Measurements from ENCODE around the gene TBPL1. TPM values are rescaled to one million over a fixed set of nuclear protein-coding genes. Genes with fewer than 3 reads are reported as not detected.

TBPL1 gene
- total and polyA plus RNA-seq, 2 experiments from 2014 or later: 14.7 to 32.1 TPM

- H3K9me3 ChIP-seq (ENCODE audit: low read depth): no peaks in the 10 kb centered on the region
- no peaks in the 10 kb centered on the region for H3K4me1 ChIP-seq (ENCODE audit: low read depth)
- no peaks in the 10 kb centered on the region for H3K27me3 ChIP-seq
- TF ChIP-seq, protein P1, sequence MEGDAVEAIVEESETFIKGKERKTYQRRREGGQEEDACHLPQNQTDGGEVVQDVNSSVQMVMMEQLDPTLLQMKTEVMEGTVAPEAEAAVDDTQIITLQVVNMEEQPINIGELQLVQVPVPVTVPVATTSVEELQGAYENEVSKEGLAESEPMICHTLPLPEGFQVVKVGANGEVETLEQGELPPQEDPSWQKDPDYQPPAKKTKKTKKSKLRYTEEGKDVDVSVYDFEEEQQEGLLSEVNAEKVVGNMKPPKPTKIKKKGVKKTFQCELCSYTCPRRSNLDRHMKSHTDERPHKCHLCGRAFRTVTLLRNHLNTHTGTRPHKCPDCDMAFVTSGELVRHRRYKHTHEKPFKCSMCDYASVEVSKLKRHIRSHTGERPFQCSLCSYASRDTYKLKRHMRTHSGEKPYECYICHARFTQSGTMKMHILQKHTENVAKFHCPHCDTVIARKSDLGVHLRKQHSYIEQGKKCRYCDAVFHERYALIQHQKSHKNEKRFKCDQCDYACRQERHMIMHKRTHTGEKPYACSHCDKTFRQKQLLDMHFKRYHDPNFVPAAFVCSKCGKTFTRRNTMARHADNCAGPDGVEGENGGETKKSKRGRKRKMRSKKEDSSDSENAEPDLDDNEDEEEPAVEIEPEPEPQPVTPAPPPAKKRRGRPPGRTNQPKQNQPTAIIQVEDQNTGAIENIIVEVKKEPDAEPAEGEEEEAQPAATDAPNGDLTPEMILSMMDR (IDR thresholded peaks at IDR 0.05; ENCODE audit: low read depth, low read length): no peak
- DNase-seq (ENCODE audit: low read depth in 1 of 2, low spot score in 1 of 2): no peak
- no peaks in the 10 kb centered on the region for H3K36me3 ChIP-seq
- H3K4me3 ChIP-seq: no peak overlapping the region
- no peak overlapping the region for H3K27ac ChIP-seq
These were observed 15.1 kb upstream of the TBPL1 start for GRCh38 chr6:133937909-133938308.

DNA sequence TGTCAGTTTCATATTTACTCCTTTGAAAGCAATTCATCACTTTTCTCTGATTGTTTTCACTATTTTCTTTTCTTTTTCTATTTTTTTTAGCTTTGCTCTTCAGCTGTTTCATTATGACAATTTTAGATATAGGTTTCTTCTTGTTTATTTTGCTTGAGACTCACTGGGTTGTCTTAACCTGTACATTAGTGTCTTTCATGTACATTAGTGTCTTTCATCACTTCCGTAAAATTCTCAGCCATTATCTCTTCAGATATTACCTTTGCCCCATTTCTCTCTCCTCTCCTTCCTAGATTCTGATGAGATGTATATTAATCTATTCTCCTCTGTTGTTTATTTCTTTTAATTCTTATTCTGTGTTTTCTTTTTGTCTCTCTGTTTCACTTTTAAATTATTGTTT is 14.5 kb upstream of the TBPL1 start:
- no peaks in the 10 kb centered on the region for H3K27me3 ChIP-seq
- H3K27ac ChIP-seq: no peak overlapping the region
- TF ChIP-seq, protein P1 (IDR thresholded peaks at IDR 0.05; ENCODE audit: low read depth, low read length): no peak
- no peaks in the 10 kb centered on the region for H3K9me3 ChIP-seq (ENCODE audit: low read depth)
- no peak for DNase-seq (ENCODE audit: low read depth in 1 of 2, low spot score in 1 of 2)
- no peak overlapping the region for H3K4me3 ChIP-seq
- no peaks in the 10 kb centered on the region for H3K4me1 ChIP-seq (ENCODE audit: low read depth)
- no peaks in the 10 kb centered on the region for H3K36me3 ChIP-seq

GRCh38 chr6:133939778-133940667 is 13.0 kb upstream of the TBPL1 start:
- Histone ChIP-seq H3K27me3 (no peaks in the 10 kb centered on the region), H3K27ac (no peak overlapping the region), H3K36me3 (no peaks in the 10 kb centered on the region), H3K4me1 (ENCODE audit: low read depth) (no peaks in the 10 kb centered on the region), H3K9me3 (ENCODE audit: low read depth) (no peaks in the 10 kb centered on the region), H3K4me3 (no peak overlapping the region)
- TF ChIP-seq, protein P1 (IDR thresholded peaks at IDR 0.05; ENCODE audit: low read depth, low read length): no peak
- DNase-seq (ENCODE audit: low read depth in 1 of 2, low spot score in 1 of 2): no peak

DNA sequence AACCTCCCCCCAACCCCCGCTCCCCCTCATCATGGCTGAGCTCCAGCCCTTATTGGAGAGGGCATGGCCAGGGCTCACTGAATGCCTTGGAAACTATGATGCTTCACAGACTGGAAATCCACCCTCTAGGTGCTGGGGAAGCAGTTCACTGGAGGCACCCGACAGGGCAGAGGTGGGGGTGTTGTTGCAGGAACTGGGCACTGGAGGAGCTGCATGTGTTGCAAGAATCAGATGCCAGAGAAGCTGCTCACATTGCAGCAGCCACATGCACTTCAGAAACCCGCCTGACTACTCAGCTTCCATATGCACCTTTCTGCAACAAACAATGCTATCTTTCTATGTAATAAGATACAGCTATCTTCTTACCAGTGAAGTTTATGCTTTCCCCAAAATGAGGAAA is 7.9 kb upstream of the TBPL1 start:
- TF ChIP-seq, protein P1 (IDR thresholded peaks at IDR 0.05; ENCODE audit: low read depth, low read length): no peak
- Histone ChIP-seq H3K27me3 (no peaks in the 10 kb centered on the region), H3K4me3 (no peak overlapping the region), H3K9me3 (ENCODE audit: low read depth) (no peaks in the 10 kb centered on the region), H3K4me1 (ENCODE audit: low read depth) (no peaks in the 10 kb centered on the region), H3K36me3 (no peaks in the 10 kb centered on the region), H3K27ac (no peak overlapping the region)
- peak in 1 of 2 donors; percentile 20 for DNase-seq (ENCODE audit: low read depth in 1 of 2, low spot score in 1 of 2)

- TF ChIP-seq, protein P1 (IDR thresholded peaks at IDR 0.05; ENCODE audit: low read depth, low read length): no peak
- Histone ChIP-seq H3K27ac (no peak overlapping the region), H3K27me3 (no peaks in the 10 kb centered on the region), H3K4me3 (no peak overlapping the region), H3K9me3 (ENCODE audit: low read depth) (no peaks in the 10 kb centered on the region), H3K36me3 (no peaks in the 10 kb centered on the region), H3K4me1 (ENCODE audit: low read depth) (no peaks in the 10 kb centered on the region)
- DNase-seq (ENCODE audit: low read depth in 1 of 2, low spot score in 1 of 2): no peak
These were observed 5.6 kb upstream of the TBPL1 start for GRCh38 chr6:133947302-133947900.

Measured in cardiac muscle cell (in vitro differentiated cells and primary cell).